ENCODE results near the gene ADAMTS9. TPM values are rescaled to one million over a fixed set of nuclear protein-coding genes. Genes with fewer than 3 reads are reported as not detected.

The ADAMTS9 gene
- total RNA-seq, 1 experiment from 2014 or later, result 0.46 TPM

GRCh38 chr3:64717411-64717810 lies 29.6 kb upstream of the ADAMTS9 start:
- H3K27me3 ChIP-seq (ENCODE audit: insufficient read depth, low read length), result no peaks in the 10 kb centered on the region
- no peak overlapping the region for H3K18ac ChIP-seq (ENCODE audit: insufficient read length, low read depth, low read length)
- H3K23me2 ChIP-seq (ENCODE audit: insufficient read length, low read depth, low read length, poor library complexity, severe bottlenecking), result no peaks in the 10 kb centered on the region
- H2AFZ ChIP-seq (ENCODE audit: low read length), result no peak overlapping the region
- H3K23ac ChIP-seq (ENCODE audit: insufficient read length, low read depth, low read length), result no peak overlapping the region
- no peak overlapping the region for H3T11ph ChIP-seq (ENCODE audit: low read length)
- H3K4me2 ChIP-seq (ENCODE audit: insufficient read depth, insufficient read length, low read length), result no peak overlapping the region
- no peaks in the 10 kb centered on the region for H3K4me1 ChIP-seq (ENCODE audit: insufficient read depth, low read length)
- no peaks in the 10 kb centered on the region for H3K79me1 ChIP-seq (ENCODE audit: insufficient read depth, low read depth, low read length, poor library complexity, severe bottlenecking)
- H2BK120ac ChIP-seq (ENCODE audit: low read depth, low read length, poor library complexity, severe bottlenecking), result no peak overlapping the region
- H4K5ac ChIP-seq (ENCODE audit: insufficient read length, low read depth, low read length), result no peak overlapping the region
- no peak overlapping the region for H3K9ac ChIP-seq (ENCODE audit: extremely low read depth, insufficient read length, low read length)
- H3K36me3 Mint-ChIP-seq (ENCODE audit: insufficient read depth in 1 of 3, low read depth in 3 of 3), result no peaks in the 10 kb centered on the region
- H3K14ac ChIP-seq (ENCODE audit: insufficient read depth, low read length), result no peak overlapping the region
- H3K4me1 Mint-ChIP-seq, result peaks cover 6 to 8% of the 10 kb centered on the region in 2 experiments
- no peaks in the 10 kb centered on the region for H3K79me2 ChIP-seq (ENCODE audit: insufficient read depth, low read length)
- no CpG with 5 or more reads among the region's 3 CpGs for WGBS (ENCODE audit: extremely low coverage, insufficient read length, low lambda C conversion rate)
- H2AK5ac ChIP-seq (ENCODE audit: insufficient read length, low read length), result no peak overlapping the region
- no peak overlapping the region for H3K27ac Mint-ChIP-seq
- no peaks in the 10 kb centered on the region for H3K9me3 ChIP-seq (ENCODE audit: control insufficient read depth, low read depth, low read length)
- H2BK5ac ChIP-seq (ENCODE audit: insufficient read length, low read length), result no peak overlapping the region
- no peaks in the 10 kb centered on the region for H3K9me3 Mint-ChIP-seq
- H2BK15ac ChIP-seq (ENCODE audit: low read depth, low read length), result no peak overlapping the region
- H3K27ac ChIP-seq (ENCODE audit: insufficient read length, low read depth, low read length), result no peak overlapping the region
- no peak overlapping the region for H3K4ac ChIP-seq (ENCODE audit: low read depth, low read length)
- no peak overlapping the region for H4K91ac ChIP-seq (ENCODE audit: insufficient read length, low read depth, low read length)
- no peak overlapping the region for H3K56ac ChIP-seq (ENCODE audit: insufficient read length, low read depth, low read length)
- no peaks in the 10 kb centered on the region for H4K20me1 ChIP-seq (ENCODE audit: control insufficient read depth, insufficient read depth, insufficient read length)
- TF ChIP-seq CTCF (conservative IDR thresholded peaks at IDR 0.05), result no peak
- no peak overlapping the region for H3K4me3 Mint-ChIP-seq
- H3K27me3 Mint-ChIP-seq (ENCODE audit: low read depth), result no peaks in the 10 kb centered on the region; the same call in 1 of the 2 replicates
- no peak overlapping the region for H4K8ac ChIP-seq (replicated peaks; ENCODE audit: insufficient read length, low read depth, low read length)
- H2BK12ac ChIP-seq (ENCODE audit: insufficient read length, low read depth, low read length), result no peak overlapping the region
- no peak overlapping the region for H2BK20ac ChIP-seq (ENCODE audit: low read depth, low read length, poor library complexity, severe bottlenecking)
- DNase-seq, result no peak
